GM12872 (cell line): Measurements from ENCODE around the gene PLCB4.

Experiments used
- CTCF ChIP-seq: IDR thresholded peaks from 3 replicates; pipeline ENCODE4 v1.5.1; 2011; ENCODE audit warnings: low read depth, mild to moderate bottlenecking, low read length, moderate library complexity; ENCODE audit not compliant: insufficient read depth

PLCB4 gene

DNA sequence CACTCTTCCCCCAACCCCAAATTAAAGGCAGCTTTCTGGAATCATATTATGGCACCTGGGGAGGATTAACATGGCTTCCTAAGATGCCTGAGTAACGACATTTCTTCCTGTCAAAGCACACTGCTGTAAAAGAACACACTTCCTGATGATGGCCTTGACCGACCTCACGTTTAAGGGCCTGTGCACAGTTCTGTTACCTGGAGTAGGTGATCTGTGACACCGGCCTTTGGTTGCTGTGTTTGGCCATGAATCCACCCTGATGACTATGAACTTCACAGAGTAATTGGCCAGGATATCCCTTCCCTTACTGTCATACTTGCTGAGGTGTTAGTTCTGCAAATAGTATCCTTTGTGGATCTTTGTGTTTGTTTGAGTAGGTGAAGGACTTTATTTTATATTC is 45.8 kb downstream of the PLCB4 start:
- TF ChIP-seq CTCF: no peak

DNA sequence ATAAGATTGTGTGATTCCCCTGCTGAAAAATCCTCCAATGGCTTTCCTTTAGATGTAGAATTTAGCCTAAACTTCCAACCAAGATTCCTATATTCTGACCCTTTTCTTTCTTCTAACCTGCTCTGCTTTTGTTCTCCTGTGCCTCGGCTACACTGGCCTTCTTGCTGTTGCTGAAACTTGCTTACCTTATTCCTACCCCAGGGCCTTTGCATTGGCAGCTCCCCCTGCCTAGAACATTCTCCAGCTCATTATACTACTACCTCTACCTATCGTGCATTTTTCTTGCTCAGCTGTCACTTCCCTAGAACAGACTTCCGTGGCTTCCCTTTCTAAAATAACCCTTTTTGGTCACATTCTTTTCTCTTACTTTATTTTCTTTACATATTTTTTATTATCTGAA is 48.7 kb downstream of the PLCB4 start:
- TF ChIP-seq CTCF: no peak

DNA sequence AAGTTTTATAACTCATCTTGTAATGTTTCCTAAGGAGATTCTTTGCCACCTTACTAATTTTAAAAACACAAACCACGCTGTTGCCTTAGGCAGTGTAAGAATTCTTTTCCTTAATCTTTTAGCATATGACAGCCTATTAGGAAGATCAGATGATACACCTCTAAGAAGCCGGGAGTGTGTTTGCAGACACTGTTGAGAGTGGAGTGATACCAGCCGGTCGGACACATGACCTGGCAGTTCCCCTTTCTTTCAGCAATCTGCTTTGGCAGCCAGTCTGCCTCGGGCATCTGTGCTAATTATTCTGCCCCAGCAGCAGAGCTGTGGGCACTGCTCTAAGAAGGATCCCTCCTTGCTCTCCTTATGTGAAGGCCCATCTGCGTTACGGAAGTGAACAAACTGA is 50.9 kb downstream of the PLCB4 start:
- no peak for TF ChIP-seq CTCF

DNA sequence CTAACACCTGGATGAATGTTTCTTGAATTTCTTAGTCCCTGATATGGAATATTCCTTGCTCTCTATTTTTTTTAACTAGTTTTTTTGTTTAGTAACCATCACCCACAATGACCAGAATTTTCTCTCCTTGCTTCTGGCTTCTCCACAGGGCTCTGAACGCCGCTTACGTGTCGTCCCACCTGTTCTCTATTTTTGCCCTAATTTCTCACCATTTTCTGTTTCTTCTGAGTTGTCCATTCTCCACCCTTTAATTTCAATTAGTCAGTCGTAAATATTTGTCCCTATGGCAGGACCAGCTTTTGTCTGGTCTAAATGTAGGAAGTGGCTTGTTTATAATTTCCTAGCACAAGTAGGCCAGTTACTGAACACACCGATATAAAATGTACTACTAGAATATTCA is 52.3 kb downstream of the PLCB4 start:
- TF ChIP-seq CTCF: no peak

- no peak for TF ChIP-seq CTCF
These were observed 53.7 kb downstream of the PLCB4 start for GRCh38 chr20:9122571-9122970.

DNA sequence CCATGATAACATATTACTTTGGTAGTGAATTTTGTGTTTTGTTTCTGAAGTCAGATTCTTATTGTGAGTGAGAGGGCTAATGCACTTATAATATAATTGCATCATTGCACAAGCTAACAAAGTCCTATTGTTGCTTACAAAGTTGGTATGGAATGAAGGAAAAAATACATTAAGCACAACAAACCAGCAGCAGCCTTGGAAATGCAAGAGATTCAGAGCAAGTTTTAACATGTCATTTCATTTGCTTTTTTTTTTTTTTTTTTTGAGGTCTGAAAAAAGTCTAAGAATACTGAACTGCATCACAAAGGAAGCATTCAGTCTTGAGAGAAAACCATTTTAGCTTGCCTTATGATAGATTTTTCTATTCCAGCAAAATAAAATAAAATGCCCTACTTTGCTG is 57.6 kb downstream of the PLCB4 start:
- no peak for TF ChIP-seq CTCF

GRCh38 chr20:9128568-9128967 is 59.7 kb downstream of the PLCB4 start:
- no peak for TF ChIP-seq CTCF

DNA sequence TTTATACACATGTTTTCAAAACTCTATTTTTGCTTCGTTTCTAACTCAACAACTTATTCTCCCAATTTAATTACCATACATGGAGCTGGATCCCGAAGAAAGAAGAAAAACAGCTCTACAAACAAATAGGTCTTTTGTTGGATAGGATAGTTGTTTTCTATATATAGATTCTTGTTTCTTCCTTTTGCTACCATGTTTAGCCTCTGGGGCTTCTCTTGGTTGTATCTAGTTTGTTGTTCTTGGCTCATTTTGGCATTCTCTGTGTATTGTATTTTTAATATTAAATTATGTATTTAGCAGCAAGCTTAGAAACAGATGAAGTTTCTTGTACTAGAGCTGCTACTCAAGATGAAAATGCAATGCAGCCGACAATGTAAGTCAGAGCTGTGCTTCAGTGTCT is 60.9 kb downstream of the PLCB4 start:
- TF ChIP-seq CTCF: no peak
